ENCODE data around the gene NUP210.

Gene NUP210

GRCh38 chr3:13424141-13424844 lies 4.2 kb upstream of the NUP210 start:
- Histone ChIP-seq H3K4me3 (no peak overlapping the region), H4K20me1 (no peaks in the 10 kb centered on the region), H3K9ac (no peak overlapping the region), H3K27me3 (no peaks in the 10 kb centered on the region), H3K4me2 (peak overlapping the region in 2 of 11 experiments; percentile 1 to 3; a peak in 1 of 22 replicates), H3K9me3 (replicated peaks in 1 of 11) (0 out of 22 replicates have a peak, but pooled peaks cover 0 to 6% (median 0%) of the 10 kb centered on the region in 11 experiments), H3K4me1 (peaks cover 14 to 25% (median 20%) of the 10 kb centered on the region in 10 experiments), H3K27ac (no peak overlapping the region), H3K36me3 (no peaks in the 10 kb centered on the region)
- no peak for TF ChIP-seq Cebpa-rat (IDR thresholded peaks at IDR 0.05)

DNA sequence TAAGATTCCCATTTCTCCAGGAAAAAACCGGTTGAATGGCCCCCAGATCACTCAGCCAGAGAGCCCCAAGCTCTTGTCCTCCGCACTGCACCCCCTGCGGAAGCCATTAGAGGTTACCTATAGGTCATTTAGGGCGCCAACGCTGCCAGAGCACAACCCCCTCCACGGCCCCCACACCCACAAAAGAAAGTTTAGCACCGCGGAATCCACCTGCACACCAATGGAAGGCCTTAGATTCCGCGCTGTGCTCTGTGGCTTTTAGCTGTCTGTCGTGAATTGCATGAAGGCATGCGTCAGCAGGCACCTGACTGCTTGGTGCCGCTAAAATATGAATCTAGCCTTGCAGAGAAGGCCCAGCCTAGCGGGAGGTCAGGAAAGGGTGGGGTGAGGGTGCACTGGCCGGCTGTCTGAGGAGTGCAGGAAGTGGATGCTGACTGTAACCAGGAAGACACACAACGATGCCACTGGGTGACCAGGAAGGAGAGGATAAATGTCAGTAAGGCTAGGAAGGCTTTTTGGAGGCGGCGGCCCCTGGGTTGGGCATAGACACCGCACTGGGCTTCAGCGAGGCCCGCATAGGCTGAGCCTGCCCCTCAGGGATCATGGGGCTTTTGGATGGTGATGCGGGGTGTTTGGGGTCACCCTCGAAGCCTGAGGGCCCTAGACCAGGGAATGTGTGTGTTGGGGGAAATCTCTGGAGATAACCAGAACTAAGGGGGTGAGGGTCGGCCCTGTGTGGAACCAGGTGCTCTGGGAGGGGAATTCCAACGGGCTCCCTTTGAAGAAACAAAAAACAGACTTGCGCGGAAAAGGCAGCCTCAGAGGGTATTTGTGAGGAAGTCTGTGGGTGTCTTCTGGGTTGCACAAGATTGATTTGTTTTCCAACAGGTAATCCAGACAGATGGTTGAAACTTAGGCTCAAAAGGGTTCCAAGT lies 976 bp upstream of the NUP210 start:
- peaks cover 0 to 26% (median 0%) of the 10 kb centered on the region in 11 experiments; a peak in 7 of 22 replicates for H4K20me1 ChIP-seq
- H3K4me2 ChIP-seq = peak overlapping the region; percentile 91 to 99 (median 97)
- H3K4me3 ChIP-seq = peak overlapping the region; percentile 69 to 90 (median 83)
- 0 out of 22 replicates have a peak, but pooled peaks cover 0 to 6% (median 0%) of the 10 kb centered on the region in 11 experiments for H3K9me3 ChIP-seq (replicated peaks in 1 of 11)
- peaks cover 0 to 5% (median 0%) of the 10 kb centered on the region in 11 experiments; a peak in 4 of 22 replicates for H3K36me3 ChIP-seq
- H3K4me1 ChIP-seq = peaks cover 45 to 54% (median 48%) of the 10 kb centered on the region in 10 experiments
- no peak for TF ChIP-seq Cebpa-rat (IDR thresholded peaks at IDR 0.05)
- H3K27ac ChIP-seq = peak overlapping the region in 10 of 11 experiments; percentile 75 to 98 (median 92); a peak in 21 of 22 replicates
- H3K9ac ChIP-seq = peak overlapping the region; percentile 79 to 94 (median 90); a peak in 21 of 22 replicates
- no peaks in the 10 kb centered on the region for H3K27me3 ChIP-seq

DNA sequence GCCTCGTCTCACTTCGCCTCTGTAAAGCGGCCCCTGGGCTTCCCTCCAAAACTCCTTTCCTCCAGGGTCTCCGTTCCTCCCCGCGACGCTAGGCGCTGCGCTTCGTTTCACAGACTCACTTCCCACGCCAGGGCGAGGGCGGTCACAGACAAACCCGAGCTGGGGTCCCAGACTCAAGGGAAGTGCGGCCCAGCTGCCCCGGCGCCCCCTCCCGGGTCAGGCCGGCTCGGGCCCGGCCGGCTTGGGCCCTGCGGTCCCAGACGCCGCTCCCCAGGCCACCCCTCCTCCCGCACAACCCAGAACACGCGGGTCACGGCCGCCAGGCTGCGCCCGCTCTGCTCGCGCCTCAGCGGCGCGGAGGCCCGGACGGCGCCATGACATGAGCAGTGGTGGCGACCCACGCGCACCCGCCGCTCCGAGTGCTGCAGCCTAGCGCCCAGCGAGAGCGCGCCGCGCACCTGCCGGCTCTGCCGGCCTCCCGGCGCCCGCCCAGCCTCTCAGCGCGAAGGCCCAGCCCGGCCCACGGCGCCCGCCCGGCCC lies 547 bp downstream of the NUP210 start:
- Histone ChIP-seq H3K4me1 (peaks cover 60 to 69% (median 63%) of the 10 kb centered on the region in 10 experiments), H3K27ac (peak overlapping the region; percentile 66 to 98 (median 92)), H3K4me2 (peak overlapping the region; percentile 91 to 99 (median 97)), H3K9me3 (replicated peaks in 1 of 11) (no peaks in the 10 kb centered on the region), H3K36me3 (peaks cover 0 to 5% (median 0%) of the 10 kb centered on the region in 11 experiments; a peak in 5 of 22 replicates), H3K4me3 (peak overlapping the region; percentile 69 to 90 (median 83)), H3K27me3 (no peaks in the 10 kb centered on the region), H4K20me1 (peaks cover 0 to 41% (median 0%) of the 10 kb centered on the region in 11 experiments; a peak in 8 of 22 replicates), H3K9ac (peak overlapping the region; percentile 79 to 94 (median 90))
- no peak for TF ChIP-seq Cebpa-rat (IDR thresholded peaks at IDR 0.05)

GRCh38 chr3:13417166-13417947 lies 2.8 kb downstream of the NUP210 start:
- no peak for TF ChIP-seq Cebpa-rat (IDR thresholded peaks at IDR 0.05)
- Histone ChIP-seq H4K20me1 (peaks cover 0 to 48% (median 0%) of the 10 kb centered on the region in 11 experiments; a peak in 8 of 22 replicates), H3K27me3 (no peaks in the 10 kb centered on the region), H3K36me3 (peaks cover 0 to 5% (median 0%) of the 10 kb centered on the region in 11 experiments; a peak in 5 of 22 replicates), H3K4me2 (peak overlapping the region; percentile 91 to 99 (median 97)), H3K9ac (peak overlapping the region in 8 of 11 experiments; percentile 15 to 94 (median 90); a peak in 17 of 22 replicates), H3K4me1 (peaks cover 77 to 88% (median 84%) of the 10 kb centered on the region in 10 experiments), H3K27ac (peak overlapping the region in 8 of 11 experiments; percentile 25 to 98 (median 94); a peak in 12 of 22 replicates), H3K9me3 (replicated peaks in 1 of 11) (no peaks in the 10 kb centered on the region), H3K4me3 (peak overlapping the region in 2 of 10 experiments; percentile 89 to 90; a peak in 2 of 20 replicates)

DNA sequence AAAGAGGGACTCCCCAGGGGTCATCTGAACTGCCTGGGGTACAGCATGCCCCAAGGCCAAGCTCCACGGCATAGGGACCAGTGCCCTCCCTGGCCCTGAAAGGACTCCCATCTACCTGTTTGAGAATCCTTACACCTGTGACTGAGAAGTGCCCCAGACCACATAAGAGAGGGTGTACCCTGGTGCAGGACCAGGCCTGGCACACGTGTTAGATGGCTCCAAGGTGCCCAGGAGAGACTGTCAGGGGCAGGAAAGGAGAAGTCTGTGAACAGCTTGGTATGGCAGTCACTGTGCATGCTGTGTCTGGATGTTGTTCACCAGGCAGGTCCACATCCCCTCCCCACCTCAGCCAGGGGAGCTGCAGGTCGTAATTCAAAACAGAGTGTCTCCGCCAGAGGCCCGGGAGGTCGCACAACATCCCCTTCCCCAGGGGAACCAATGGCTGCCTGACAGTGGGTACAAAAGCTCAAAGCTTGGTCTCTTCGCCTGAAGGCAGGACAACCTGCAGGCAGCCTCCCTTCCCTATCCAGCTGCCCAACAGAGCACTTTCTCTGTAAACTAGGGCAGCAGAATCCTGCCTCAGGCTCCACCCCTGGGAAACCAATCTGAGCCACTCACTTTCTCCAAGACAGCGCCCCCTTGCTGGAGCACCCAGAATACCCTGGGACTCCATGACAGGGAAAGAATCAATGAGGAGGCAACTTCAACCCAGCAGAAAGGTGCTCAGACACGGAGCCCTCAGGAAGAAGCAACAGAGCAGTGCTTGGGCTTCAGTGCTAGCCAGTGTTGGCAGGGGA lies 3.9 kb downstream of the NUP210 start:
- H3K27ac ChIP-seq = peak overlapping the region in 9 of 11 experiments; percentile 89 to 98 (median 94); a peak in 18 of 22 replicates
- no peak for TF ChIP-seq Cebpa-rat (IDR thresholded peaks at IDR 0.05)
- H3K4me2 ChIP-seq = peak overlapping the region; percentile 91 to 99 (median 97)
- H4K20me1 ChIP-seq = peaks cover 0 to 55% (median 0%) of the 10 kb centered on the region in 11 experiments; a peak in 8 of 22 replicates
- H3K9ac ChIP-seq = peak overlapping the region in 9 of 11 experiments; percentile 78 to 94 (median 86); a peak in 17 of 22 replicates
- peaks cover 75 to 94% (median 89%) of the 10 kb centered on the region in 10 experiments for H3K4me1 ChIP-seq
- peak overlapping the region in 2 of 10 experiments; percentile 24 to 41; a peak in 4 of 20 replicates for H3K4me3 ChIP-seq
- H3K36me3 ChIP-seq = peaks cover 0 to 5% (median 0%) of the 10 kb centered on the region in 11 experiments; a peak in 5 of 22 replicates
- no peaks in the 10 kb centered on the region for H3K27me3 ChIP-seq
- H3K9me3 ChIP-seq (replicated peaks in 1 of 11) = no peaks in the 10 kb centered on the region

- no peak for TF ChIP-seq Cebpa-rat (IDR thresholded peaks at IDR 0.05)
- peaks cover 0 to 58% (median 0%) of the 10 kb centered on the region in 11 experiments; a peak in 8 of 22 replicates for H4K20me1 ChIP-seq
- H3K36me3 ChIP-seq = peaks cover 0 to 5% (median 0%) of the 10 kb centered on the region in 11 experiments; a peak in 5 of 22 replicates
- no peaks in the 10 kb centered on the region for H3K27me3 ChIP-seq
- peak overlapping the region in 10 of 11 experiments; percentile 21 to 94 (median 85); a peak in 17 of 22 replicates for H3K9ac ChIP-seq
- H3K9me3 ChIP-seq (replicated peaks in 1 of 11) = no peaks in the 10 kb centered on the region
- H3K4me2 ChIP-seq = peak overlapping the region; percentile 91 to 99 (median 97)
- peaks cover 67 to 88% (median 82%) of the 10 kb centered on the region in 10 experiments for H3K4me1 ChIP-seq
- H3K27ac ChIP-seq = peak overlapping the region in 10 of 11 experiments; percentile 88 to 98 (median 94); a peak in 19 of 22 replicates
- H3K4me3 ChIP-seq = peak overlapping the region in 4 of 10 experiments; percentile 14 to 48 (median 31); a peak in 6 of 20 replicates
Observed at GRCh38 chr3:13415236-13415986, 4.7 kb downstream of the NUP210 start.

Measured in BLaER1 treated with 17β-estradiol and CSF1 and Interleukin-3, amounts not matched to agents 10 nM and 100 nM (cell line).